ENCODE measurements around the gene ARMC10.

DNA sequence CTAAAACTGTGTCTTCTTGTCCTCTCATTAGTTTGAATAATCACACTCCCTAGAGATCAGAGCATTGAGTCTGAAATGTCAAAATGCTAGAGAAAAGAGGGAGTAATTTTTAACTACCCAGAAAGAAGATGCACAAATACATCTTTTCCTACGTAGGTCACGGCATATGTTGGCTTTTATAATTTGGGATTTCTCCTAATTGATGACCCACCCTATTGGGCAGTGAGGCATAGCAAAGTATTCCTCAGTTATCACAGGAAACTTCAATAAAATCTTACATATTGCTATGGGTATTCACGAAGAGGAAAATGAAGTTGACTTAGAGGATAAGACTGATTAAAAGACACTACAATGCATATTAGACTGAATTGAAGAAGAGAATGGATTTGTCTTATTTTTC is 25.4 kb downstream of the ARMC10 start:
- TF ChIP-seq, protein P1, sequence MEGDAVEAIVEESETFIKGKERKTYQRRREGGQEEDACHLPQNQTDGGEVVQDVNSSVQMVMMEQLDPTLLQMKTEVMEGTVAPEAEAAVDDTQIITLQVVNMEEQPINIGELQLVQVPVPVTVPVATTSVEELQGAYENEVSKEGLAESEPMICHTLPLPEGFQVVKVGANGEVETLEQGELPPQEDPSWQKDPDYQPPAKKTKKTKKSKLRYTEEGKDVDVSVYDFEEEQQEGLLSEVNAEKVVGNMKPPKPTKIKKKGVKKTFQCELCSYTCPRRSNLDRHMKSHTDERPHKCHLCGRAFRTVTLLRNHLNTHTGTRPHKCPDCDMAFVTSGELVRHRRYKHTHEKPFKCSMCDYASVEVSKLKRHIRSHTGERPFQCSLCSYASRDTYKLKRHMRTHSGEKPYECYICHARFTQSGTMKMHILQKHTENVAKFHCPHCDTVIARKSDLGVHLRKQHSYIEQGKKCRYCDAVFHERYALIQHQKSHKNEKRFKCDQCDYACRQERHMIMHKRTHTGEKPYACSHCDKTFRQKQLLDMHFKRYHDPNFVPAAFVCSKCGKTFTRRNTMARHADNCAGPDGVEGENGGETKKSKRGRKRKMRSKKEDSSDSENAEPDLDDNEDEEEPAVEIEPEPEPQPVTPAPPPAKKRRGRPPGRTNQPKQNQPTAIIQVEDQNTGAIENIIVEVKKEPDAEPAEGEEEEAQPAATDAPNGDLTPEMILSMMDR (conservative IDR thresholded peaks at IDR 0.05; ENCODE audit: low read depth in 2 of 2) = no peak
- TF ChIP-seq, protein P2, sequence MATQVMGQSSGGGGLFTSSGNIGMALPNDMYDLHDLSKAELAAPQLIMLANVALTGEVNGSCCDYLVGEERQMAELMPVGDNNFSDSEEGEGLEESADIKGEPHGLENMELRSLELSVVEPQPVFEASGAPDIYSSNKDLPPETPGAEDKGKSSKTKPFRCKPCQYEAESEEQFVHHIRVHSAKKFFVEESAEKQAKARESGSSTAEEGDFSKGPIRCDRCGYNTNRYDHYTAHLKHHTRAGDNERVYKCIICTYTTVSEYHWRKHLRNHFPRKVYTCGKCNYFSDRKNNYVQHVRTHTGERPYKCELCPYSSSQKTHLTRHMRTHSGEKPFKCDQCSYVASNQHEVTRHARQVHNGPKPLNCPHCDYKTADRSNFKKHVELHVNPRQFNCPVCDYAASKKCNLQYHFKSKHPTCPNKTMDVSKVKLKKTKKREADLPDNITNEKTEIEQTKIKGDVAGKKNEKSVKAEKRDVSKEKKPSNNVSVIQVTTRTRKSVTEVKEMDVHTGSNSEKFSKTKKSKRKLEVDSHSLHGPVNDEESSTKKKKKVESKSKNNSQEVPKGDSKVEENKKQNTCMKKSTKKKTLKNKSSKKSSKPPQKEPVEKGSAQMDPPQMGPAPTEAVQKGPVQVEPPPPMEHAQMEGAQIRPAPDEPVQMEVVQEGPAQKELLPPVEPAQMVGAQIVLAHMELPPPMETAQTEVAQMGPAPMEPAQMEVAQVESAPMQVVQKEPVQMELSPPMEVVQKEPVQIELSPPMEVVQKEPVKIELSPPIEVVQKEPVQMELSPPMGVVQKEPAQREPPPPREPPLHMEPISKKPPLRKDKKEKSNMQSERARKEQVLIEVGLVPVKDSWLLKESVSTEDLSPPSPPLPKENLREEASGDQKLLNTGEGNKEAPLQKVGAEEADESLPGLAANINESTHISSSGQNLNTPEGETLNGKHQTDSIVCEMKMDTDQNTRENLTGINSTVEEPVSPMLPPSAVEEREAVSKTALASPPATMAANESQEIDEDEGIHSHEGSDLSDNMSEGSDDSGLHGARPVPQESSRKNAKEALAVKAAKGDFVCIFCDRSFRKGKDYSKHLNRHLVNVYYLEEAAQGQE (IDR thresholded peaks at IDR 0.05; ENCODE audit: unreplicated experiment) = no peak
- no peak for TF ChIP-seq ZNF331 (CRISPR knock-in tag; IDR thresholded peaks at IDR 0.05; ENCODE audit: low read depth)
